ENCODE data around the gene TRIM46. TPM values are rescaled to one million over a fixed set of nuclear protein-coding genes. Genes with fewer than 3 reads are reported as not detected.
"Not testable (repeated sequence)": the region's sequence is repeated elsewhere in the genome, so short reads cannot be mapped to it uniquely, and the experiment has no call there.

The TRIM46 gene
- total RNA-seq, 1 donor from 2014 or later = 4.1 TPM

DNA sequence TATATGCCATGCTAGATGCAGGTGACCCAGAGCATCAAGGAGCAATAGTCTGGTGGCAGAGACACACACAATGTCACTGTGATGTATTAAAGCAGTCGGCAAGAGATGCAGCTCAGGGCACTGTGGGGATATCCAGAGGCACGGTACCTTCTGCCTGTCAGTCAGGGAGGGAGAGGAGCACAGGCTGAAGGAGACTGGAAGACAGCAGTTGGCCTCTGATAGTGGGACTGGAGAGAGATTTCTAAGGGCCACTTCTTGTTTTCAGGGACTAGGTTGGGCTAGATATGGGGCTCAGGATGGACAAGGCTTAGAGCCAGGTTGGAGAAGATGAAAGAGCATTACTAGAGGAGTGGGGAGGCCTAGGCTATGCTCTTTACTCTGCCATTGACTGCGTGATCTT lies 57.7 kb downstream of the TRIM46 start:
- not testable (repeated sequence) for DNase-seq

DNA sequence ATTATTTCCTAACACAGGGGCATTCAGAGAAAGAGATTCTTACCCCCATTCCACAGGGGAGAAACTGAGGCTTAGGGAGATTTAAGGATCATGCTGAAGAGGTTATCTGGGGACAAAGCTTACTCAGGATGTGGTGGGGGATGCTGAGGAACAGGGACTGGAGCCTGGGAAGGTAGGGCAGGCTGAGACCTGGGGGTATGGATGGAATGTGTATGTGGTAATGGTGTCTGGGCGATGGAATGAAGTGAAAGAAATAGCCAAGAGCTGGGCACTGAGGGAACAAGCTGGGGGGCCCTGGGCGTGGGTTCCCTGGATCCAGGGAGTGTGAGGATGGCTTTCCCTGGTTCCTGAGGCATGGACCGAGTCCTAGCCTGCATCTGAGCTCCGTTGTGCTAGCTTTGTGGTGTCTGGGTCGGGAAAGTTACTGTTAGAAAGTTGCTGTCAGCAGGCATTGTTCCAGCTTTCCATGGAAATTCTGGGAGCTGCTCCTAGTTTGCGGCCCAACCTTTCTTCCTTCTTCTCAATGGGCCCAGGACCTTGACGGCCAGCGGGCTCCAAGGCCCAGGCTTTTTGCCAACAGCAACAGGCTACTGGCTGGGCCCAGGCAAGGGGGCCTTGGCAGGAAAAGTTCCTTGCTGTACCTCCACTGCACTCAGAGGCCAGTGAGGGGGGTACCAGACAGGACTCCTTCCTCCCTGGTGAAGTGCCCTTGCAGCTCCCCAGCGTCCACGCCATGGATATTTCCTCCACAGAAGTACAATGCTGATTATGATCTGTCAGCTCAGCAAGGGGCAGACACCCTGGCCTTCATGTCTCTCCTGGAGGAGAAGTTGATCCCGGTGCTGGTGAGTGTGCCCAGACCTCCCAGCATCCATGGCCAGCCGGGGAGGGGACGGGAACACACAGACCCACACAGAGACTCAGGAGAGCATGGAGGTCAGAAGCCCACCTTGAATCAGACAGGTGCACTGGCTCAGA lies 58.6 kb downstream of the TRIM46 start:
- DNase-seq = peak; percentile 65

DNA sequence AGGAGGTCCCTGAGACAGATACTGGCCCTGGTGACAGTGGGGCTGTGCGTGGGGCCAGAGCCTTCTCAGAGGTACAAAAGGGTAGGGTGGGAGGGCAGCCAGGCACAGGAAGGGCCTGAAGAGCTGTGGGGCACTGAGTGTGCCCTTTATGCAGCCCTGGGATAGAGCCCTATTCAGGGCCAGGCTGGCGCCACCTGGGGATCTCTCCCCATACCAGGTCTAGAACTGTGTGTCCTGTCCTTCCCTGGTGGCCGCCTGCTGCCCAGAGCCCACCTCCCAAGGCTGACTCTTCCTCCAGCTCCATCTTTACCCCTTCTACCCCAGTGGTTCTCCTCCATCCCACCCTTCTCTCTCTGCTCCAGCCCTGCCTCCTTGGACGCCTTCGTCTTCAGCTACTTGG lies 59.9 kb downstream of the TRIM46 start:
- DNase-seq = not testable (repeated sequence)

Other genes starting within 250 kb of the TRIM46 start
- gene PMVK, start 237.1 kb upstream of the TRIM46 start, total RNA-seq = 6.5 and 9.4 TPM in 2 replicates
- 110 and 126 TPM in 2 replicates for gene PBXIP1, start 217.8 kb upstream of the TRIM46 start, total RNA-seq
- gene PYGO2, start 212.1 kb upstream of the TRIM46 start, total RNA-seq = 7.1 and 10.0 TPM in 2 replicates
- 337 and 534 TPM in 2 replicates for gene SHC1, start 203.1 kb upstream of the TRIM46 start, total RNA-seq
- gene CKS1B, start 199.2 kb upstream of the TRIM46 start, total RNA-seq = 49.0 and 89.3 TPM in 2 replicates
- gene FLAD1, start 190.5 kb upstream of the TRIM46 start, total RNA-seq = 17.8 and 27.1 TPM in 2 replicates
- gene LENEP, start 180.3 kb upstream of the TRIM46 start, total RNA-seq = not detected in 2 replicates
- gene ZBTB7B, start 171.0 kb upstream of the TRIM46 start, total RNA-seq = 16.1 and 16.2 TPM in 2 replicates
- 0.17 and 0.70 TPM in 2 replicates for gene DCST2, start 140.1 kb upstream of the TRIM46 start, total RNA-seq
- gene DCST1, start 140.0 kb upstream of the TRIM46 start, total RNA-seq = not detected in 2 replicates
- gene ADAM15, start 122.5 kb upstream of the TRIM46 start, total RNA-seq = 289 and 307 TPM in 2 replicates
- 9.5 and 15.7 TPM in 2 replicates for gene EFNA4, start 110.1 kb upstream of the TRIM46 start, total RNA-seq
- 1.9 and 2.2 TPM in 2 replicates for gene EFNA3, start 95.0 kb upstream of the TRIM46 start, total RNA-seq
- gene EFNA1, start 46.0 kb upstream of the TRIM46 start, total RNA-seq = 119 and 138 TPM in 2 replicates
- 26.2 and 27.1 TPM in 2 replicates for gene SLC50A1, start 38.0 kb upstream of the TRIM46 start, total RNA-seq
- gene DPM3, start 33.3 kb upstream of the TRIM46 start, total RNA-seq = 16.1 and 41.4 TPM in 2 replicates
- 64.4 and 128 TPM in 2 replicates for gene KRTCAP2, start 545 bp upstream of the TRIM46 start, total RNA-seq
- 15.9 and 16.2 TPM in 2 replicates for gene THBS3, start 34.0 kb downstream of the TRIM46 start, total RNA-seq
- 49.3 and 50.2 TPM in 2 replicates for gene MTX1, start 34.8 kb downstream of the TRIM46 start, total RNA-seq
- 6.5 and 12.3 TPM in 2 replicates for gene ENTREP3, start 81.6 kb downstream of the TRIM46 start, total RNA-seq
- gene SCAMP3, start 88.5 kb downstream of the TRIM46 start, total RNA-seq = 38.3 and 46.3 TPM in 2 replicates
- gene CLK2, start 99.7 kb downstream of the TRIM46 start, total RNA-seq = 24.5 and 35.9 TPM in 2 replicates
- 0.84 and 0.85 TPM in 2 replicates for gene HCN3, start 103.6 kb downstream of the TRIM46 start, total RNA-seq
- 0.05 TPM in 1 of 2 replicates, not detected in the other for gene PKLR, start 127.6 kb downstream of the TRIM46 start, total RNA-seq
- 452 and 512 TPM in 2 replicates for gene FDPS, start 135.0 kb downstream of the TRIM46 start, total RNA-seq
- 13.8 and 22.2 TPM in 2 replicates for gene RUSC1, start 147.0 kb downstream of the TRIM46 start, total RNA-seq